OCI-LY1 (cell line): Measurements from ENCODE around the gene FGGY.

Source experiments
- CTCF ChIP-seq: fragments of 200-600 bp; sonication (generic), shearing (Covaris generic); IDR thresholded peaks from 2 replicates; pipeline ENCODE4 v1.5.1; 2017; ENCODE audit warnings: mild to moderate bottlenecking, antibody characterized with exemption, low read length, moderate library complexity, mixed read lengths
- EZH2 ChIP-seq: fragments of 200-600 bp; sonication (generic), shearing (Covaris generic); IDR thresholded peaks from 2 replicates; pipeline ENCODE4 v1.8.0; 2017; ENCODE audit warnings: borderline replicate concordance, mixed run types, mild to moderate bottlenecking, antibody characterized with exemption, low read length, moderate library complexity, mixed read lengths

GRCh38 chr1:59596956-59597355, 300.1 kb downstream of the FGGY start:
- no peak for TF ChIP-seq CTCF
- no peak for TF ChIP-seq EZH2
